CD1c-positive myeloid dendritic cell (primary cell): ENCODE measurements around the gene PROSER3.

Experiments
- DNase-seq: peaks from one replicate; pipeline ENCODE4 v3.0.0-alpha.2; 2016; ENCODE audit errors: extremely low spot score

Gene PROSER3

DNA sequence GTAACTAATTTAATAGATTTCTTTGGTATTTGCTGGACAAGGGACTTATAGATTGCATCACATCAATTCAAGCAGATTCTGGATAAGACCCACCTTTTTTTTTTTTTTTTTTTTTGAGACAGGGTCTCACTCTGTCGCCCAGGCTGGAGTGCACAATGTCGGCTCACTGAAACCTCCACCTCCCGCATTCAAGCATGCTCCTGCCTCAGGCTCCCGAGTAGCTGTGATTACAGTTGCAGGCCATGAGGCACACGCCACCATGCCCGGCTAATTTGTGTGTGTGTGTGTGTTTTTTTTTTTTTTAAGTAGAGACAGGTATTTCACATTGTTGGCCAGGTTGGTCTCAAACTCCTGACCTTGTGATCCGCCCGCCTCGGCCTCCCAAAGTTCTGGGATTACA is 58.9 kb downstream of the PROSER3 start:
- no peak for DNase-seq

DNA sequence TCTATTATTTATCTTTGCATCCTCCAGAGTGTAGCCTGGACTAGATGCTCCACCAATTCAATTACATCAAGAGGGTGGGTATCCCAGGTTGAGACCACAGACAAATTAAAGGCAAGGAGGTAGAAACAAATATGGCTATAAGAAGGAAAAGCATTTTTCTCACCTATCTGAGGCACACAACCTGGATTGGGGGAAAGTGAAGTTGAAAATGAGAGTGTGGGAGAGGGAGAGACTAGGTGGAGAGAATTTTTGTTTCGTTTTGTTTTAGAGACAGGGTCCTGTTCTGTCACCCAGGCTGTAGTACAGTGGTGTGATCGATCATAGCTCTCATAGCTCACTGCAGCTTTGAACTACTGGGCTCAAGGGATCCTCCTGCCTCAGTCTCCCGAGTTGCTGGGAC is 60.5 kb downstream of the PROSER3 start:
- DNase-seq, result no peak
